Subcutaneous abdominal adipose tissue (tissue), 5 donors: ENCODE measurements around the gene ZFAND5.

ENCODE experiments used
- H3K27ac ChIP-seq: one replicate; pipeline ENCODE4 v1.7.0; 2013; ENCODE audit warnings: low read depth, mild to moderate bottlenecking, inconsistent platforms, low read length, moderate library complexity
- H3K27me3 ChIP-seq, 5 donors: one replicate each; pipeline ENCODE4 v1.7.0; 2013; ENCODE audit warnings: low read length in 5 of 5, inconsistent platforms in 1 of 5; ENCODE audit not compliant: control insufficient read depth in 5 of 5, insufficient read depth in 4 of 5
- H3K36me3 ChIP-seq, 5 donors: one replicate each; pipeline ENCODE4 v1.7.0; 2013; ENCODE audit warnings: low read length in 5 of 5; ENCODE audit not compliant: control insufficient read depth in 5 of 5, insufficient read depth in 5 of 5
- H3K4me1 ChIP-seq, 5 donors: one replicate each; pipeline ENCODE4 v1.7.0; 2013; ENCODE audit warnings: low read length in 5 of 5, mild to moderate bottlenecking in 3 of 5, moderate library complexity in 1 of 5; ENCODE audit not compliant: control insufficient read depth in 5 of 5, insufficient read depth in 5 of 5
- H3K4me3 ChIP-seq, 5 donors: one replicate each; pipeline ENCODE4 v1.7.0; 2013; ENCODE audit warnings: low read length in 5 of 5, low read depth in 1 of 5
- H3K9ac ChIP-seq, 5 donors: one replicate each; pipeline ENCODE4 v1.7.0; 2013; ENCODE audit warnings: low read length in 5 of 5, mild to moderate bottlenecking in 4 of 5, moderate library complexity in 3 of 5
- H3K9me3 ChIP-seq, 5 donors: one replicate each; pipeline ENCODE4 v1.7.0; 2013; ENCODE audit warnings: low read length in 5 of 5; ENCODE audit not compliant: control insufficient read depth in 5 of 5
- donor health status: healthy.
- donor health status: healthy.
- donor health status: healthy.
- donor health status: healthy.
- donor health status: healthy.

Gene ZFAND5

GRCh38 chr9:72364679-72365524, at the start of gene ZFAND5:
Gene ZFAND5, minus strand, starts transcription at chr9:72365208. Its CDS starts 4,430 bp downstream, at chr9:72360778.
- H3K36me3 ChIP-seq, result peaks cover 3 to 14% (median 7%) of the 10 kb centered on the region in 5 donors
- peak within 1 kb of the TSS; percentile 100 for H3K27ac ChIP-seq
- no peaks in the 10 kb centered on the region for H3K9me3 ChIP-seq
- peaks cover 5 to 36% (median 29%) of the 10 kb centered on the region in 5 donors for H3K4me1 ChIP-seq
- H3K9ac ChIP-seq, result peak within 1 kb of the TSS; percentile 95 to 99 (median 98)
- no peaks in the 10 kb centered on the region for H3K27me3 ChIP-seq
- peak within 1 kb of the TSS; percentile 82 to 98 (median 97) for H3K4me3 ChIP-seq

- H3K4me3 ChIP-seq, result no peak overlapping the region
- no peaks in the 10 kb centered on the region for H3K9me3 ChIP-seq
- H3K36me3 ChIP-seq, result no peaks in the 10 kb centered on the region
- no peaks in the 10 kb centered on the region for H3K27me3 ChIP-seq
- no peak overlapping the region for H3K9ac ChIP-seq
- H3K27ac ChIP-seq, result no peak overlapping the region
- no peaks in the 10 kb centered on the region for H3K4me1 ChIP-seq
Observed at GRCh38 chr9:72412483-72413040, 47.6 kb upstream of the ZFAND5 start.

- Histone ChIP-seq H3K4me3 (no peak overlapping the region), H3K4me1 (no peaks in the 10 kb centered on the region), H3K9me3 (no peaks in the 10 kb centered on the region), H3K27ac (no peak overlapping the region), H3K27me3 (no peaks in the 10 kb centered on the region), H3K36me3 (no peaks in the 10 kb centered on the region), H3K9ac (no peak overlapping the region)
Observed at GRCh38 chr9:72410214-72410613, 45.2 kb upstream of the ZFAND5 start.

- H3K4me3 ChIP-seq, result no peak overlapping the region
- H3K4me1 ChIP-seq, result no peaks in the 10 kb centered on the region
- H3K27ac ChIP-seq, result no peak overlapping the region
- no peaks in the 10 kb centered on the region for H3K36me3 ChIP-seq
- no peak overlapping the region for H3K9ac ChIP-seq
- H3K27me3 ChIP-seq, result no peaks in the 10 kb centered on the region
- H3K9me3 ChIP-seq, result no peaks in the 10 kb centered on the region
Observed at GRCh38 chr9:72407114-72407513, 42.1 kb upstream of the ZFAND5 start.

- H3K36me3 ChIP-seq, result no peaks in the 10 kb centered on the region
- no peak overlapping the region for H3K4me3 ChIP-seq
- H3K9me3 ChIP-seq, result no peaks in the 10 kb centered on the region
- H3K27ac ChIP-seq, result no peak overlapping the region
- no peaks in the 10 kb centered on the region for H3K27me3 ChIP-seq
- no peak overlapping the region for H3K9ac ChIP-seq
- no peaks in the 10 kb centered on the region for H3K4me1 ChIP-seq
Observed at GRCh38 chr9:72402744-72403143, 37.7 kb upstream of the ZFAND5 start.

GRCh38 chr9:72401396-72401795, 36.4 kb upstream of the ZFAND5 start:
- H3K9me3 ChIP-seq, result no peaks in the 10 kb centered on the region
- no peak overlapping the region for H3K4me3 ChIP-seq
- no peak overlapping the region for H3K27ac ChIP-seq
- H3K9ac ChIP-seq, result no peak overlapping the region
- peaks cover 0 to 10% (median 3%) of the 10 kb centered on the region in 5 donors for H3K4me1 ChIP-seq
- H3K27me3 ChIP-seq, result no peaks in the 10 kb centered on the region
- H3K36me3 ChIP-seq, result no peaks in the 10 kb centered on the region

GRCh38 chr9:72400866-72401265, 35.9 kb upstream of the ZFAND5 start:
- Histone ChIP-seq H3K4me1 (peaks cover 0 to 16% (median 5%) of the 10 kb centered on the region in 5 donors), H3K9ac (no peak overlapping the region), H3K27ac (no peak overlapping the region), H3K9me3 (no peaks in the 10 kb centered on the region), H3K36me3 (no peaks in the 10 kb centered on the region), H3K27me3 (no peaks in the 10 kb centered on the region), H3K4me3 (no peak overlapping the region)

GRCh38 chr9:72399391-72399790, 34.4 kb upstream of the ZFAND5 start:
- H3K4me3 ChIP-seq, result no peak overlapping the region
- H3K27me3 ChIP-seq, result no peaks in the 10 kb centered on the region
- H3K36me3 ChIP-seq, result no peaks in the 10 kb centered on the region
- no peak overlapping the region for H3K9ac ChIP-seq
- H3K4me1 ChIP-seq, result peaks cover 0 to 16% (median 5%) of the 10 kb centered on the region in 5 donors
- no peak overlapping the region for H3K27ac ChIP-seq
- no peaks in the 10 kb centered on the region for H3K9me3 ChIP-seq

- H3K27ac ChIP-seq, result peak overlapping the region; percentile 79
- H3K36me3 ChIP-seq, result no peaks in the 10 kb centered on the region
- peak overlapping the region in 1 of 5 donors; percentile 25 for H3K9ac ChIP-seq
- no peak overlapping the region for H3K4me3 ChIP-seq
- no peaks in the 10 kb centered on the region for H3K27me3 ChIP-seq
- H3K4me1 ChIP-seq, result peaks cover 0 to 16% (median 5%) of the 10 kb centered on the region in 5 donors
- H3K9me3 ChIP-seq, result no peaks in the 10 kb centered on the region
Observed at GRCh38 chr9:72396247-72397091, 31.5 kb upstream of the ZFAND5 start.

- Histone ChIP-seq H3K9me3 (no peaks in the 10 kb centered on the region), H3K27me3 (no peaks in the 10 kb centered on the region), H3K9ac (no peak overlapping the region), H3K27ac (no peak overlapping the region), H3K4me1 (peaks cover 0 to 16% (median 5%) of the 10 kb centered on the region in 5 donors), H3K36me3 (no peaks in the 10 kb centered on the region), H3K4me3 (no peak overlapping the region)
Observed at GRCh38 chr9:72394066-72394465, 29.1 kb upstream of the ZFAND5 start.
